Measurements from ENCODE around the gene CREB3.

DNA sequence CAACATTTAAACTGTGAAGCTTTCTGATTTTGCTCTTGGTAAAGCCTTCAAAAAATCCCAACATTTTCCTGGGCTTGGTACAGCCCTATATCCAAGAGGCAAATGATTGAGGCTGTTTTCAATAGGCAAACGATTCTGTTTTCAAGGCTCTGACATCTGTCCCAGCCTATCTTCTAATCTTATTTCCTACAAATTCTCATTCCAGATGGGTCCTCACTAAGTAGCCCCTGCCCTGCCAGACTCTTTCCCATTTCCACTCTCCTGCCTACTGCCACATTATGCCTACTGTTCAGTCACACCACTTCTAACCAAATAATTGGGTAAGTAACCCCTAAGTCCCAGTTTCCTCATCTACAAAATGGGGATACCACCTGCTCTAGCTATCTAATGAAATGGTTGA, 13.1 kb downstream of the CREB3 start:
- TF ChIP-seq, protein P1, sequence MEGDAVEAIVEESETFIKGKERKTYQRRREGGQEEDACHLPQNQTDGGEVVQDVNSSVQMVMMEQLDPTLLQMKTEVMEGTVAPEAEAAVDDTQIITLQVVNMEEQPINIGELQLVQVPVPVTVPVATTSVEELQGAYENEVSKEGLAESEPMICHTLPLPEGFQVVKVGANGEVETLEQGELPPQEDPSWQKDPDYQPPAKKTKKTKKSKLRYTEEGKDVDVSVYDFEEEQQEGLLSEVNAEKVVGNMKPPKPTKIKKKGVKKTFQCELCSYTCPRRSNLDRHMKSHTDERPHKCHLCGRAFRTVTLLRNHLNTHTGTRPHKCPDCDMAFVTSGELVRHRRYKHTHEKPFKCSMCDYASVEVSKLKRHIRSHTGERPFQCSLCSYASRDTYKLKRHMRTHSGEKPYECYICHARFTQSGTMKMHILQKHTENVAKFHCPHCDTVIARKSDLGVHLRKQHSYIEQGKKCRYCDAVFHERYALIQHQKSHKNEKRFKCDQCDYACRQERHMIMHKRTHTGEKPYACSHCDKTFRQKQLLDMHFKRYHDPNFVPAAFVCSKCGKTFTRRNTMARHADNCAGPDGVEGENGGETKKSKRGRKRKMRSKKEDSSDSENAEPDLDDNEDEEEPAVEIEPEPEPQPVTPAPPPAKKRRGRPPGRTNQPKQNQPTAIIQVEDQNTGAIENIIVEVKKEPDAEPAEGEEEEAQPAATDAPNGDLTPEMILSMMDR (conservative IDR thresholded peaks at IDR 0.05): no peak
- TF ChIP-seq EZH2 (IDR thresholded peaks at IDR 0.05; ENCODE audit: low read depth): no peak

All from PC-9 (cell line).